G401 (cell line): ENCODE measurements around the gene KRTAP9-2. TPM values are rescaled to one million over a fixed set of nuclear protein-coding genes. Genes with fewer than 3 reads are reported as not detected.
"Not testable (repeated sequence)": the region's sequence is repeated elsewhere in the genome, so short reads cannot be mapped to it uniquely, and the experiment has no call there.

ENCODE experiments used
- DNase-seq: peaks from one replicate; pipeline ENCODE4 v3.0.0-alpha.2; 2015; ENCODE audit warnings: low spot score
- in situ Hi-C: cut with HindIII; loops from 2 replicates; pipeline ENCODE4 v1.10.0; 2016; ENCODE audit warnings: low sequenced_read_pairs, mixed read lengths
- total RNA-seq: library from RNA; depleted of rRNA; stranded (reverse); fragments of >200 nt; shearing (Covaris generic); gene quantifications from 2 replicates; pipeline ENCODE4 v1.2.3, GENCODE V29; 2014

KRTAP9-2 gene
- total RNA-seq, 1 experiment from 2014 or later, result not detected

DNA sequence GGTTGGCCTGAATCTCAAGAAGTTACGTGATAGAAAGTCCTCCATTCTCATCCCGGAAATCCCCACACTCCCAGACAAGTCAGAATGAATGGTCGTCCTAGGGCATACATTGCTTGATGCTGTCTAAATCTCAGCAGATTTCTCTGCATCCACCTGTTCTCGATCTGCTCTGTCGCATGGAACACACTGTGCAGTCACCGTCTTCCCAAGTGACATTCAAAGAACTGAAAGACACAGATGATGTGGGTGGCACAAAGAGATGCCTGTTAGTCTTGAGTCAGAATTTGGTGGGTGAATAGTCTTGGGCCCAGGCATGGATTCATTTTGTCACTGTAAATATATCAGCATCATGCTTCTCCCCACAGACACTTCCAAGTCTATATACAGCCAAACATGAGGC, 5.3 kb downstream of the KRTAP9-2 start:
- in situ Hi-C loops, result no loop called here

DNA sequence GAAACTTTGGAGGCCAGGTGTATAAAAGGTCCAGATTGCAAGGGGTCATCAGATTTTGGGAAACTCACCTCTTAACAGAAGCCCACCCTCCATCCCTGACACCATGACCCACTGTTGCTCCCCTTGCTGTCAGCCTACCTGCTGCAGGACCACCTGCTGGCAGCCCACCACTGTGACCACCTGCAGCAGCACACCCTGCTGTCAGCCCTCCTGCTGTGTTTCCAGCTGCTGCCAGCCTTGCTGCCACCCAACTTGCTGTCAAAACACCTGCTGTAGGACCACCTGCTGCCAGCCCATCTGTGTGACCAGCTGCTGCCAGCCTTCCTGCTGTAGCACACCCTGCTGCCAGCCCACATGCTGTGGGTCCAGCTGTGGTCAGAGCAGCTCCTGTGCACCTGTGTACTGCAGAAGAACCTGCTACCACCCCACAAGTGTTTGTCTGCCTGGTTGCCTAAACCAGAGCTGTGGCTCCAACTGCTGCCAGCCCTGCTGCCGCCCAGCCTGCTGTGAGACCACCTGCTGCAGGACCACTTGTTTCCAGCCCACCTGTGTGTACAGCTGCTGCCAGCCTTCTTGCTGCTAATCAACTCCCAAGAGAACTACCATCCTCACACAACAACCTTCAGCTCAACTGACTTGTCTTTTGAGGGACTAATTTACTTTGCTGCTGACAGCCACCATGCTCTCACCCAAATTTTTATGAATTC, 6.1 kb downstream of the KRTAP9-2 start, which contains the start of gene KRTAP9-3:
KRTAP9-3 (plus strand) TSS at position 51 of the 707 bp plus-strand sequence; CDS start at position 104, 53 bp downstream.
- in situ Hi-C loops, DNase-seq: not testable (repeated sequence)

More for the DNA sequence above, 5.3 kb downstream of the KRTAP9-2 start:
- no peak for DNase-seq

DNA sequence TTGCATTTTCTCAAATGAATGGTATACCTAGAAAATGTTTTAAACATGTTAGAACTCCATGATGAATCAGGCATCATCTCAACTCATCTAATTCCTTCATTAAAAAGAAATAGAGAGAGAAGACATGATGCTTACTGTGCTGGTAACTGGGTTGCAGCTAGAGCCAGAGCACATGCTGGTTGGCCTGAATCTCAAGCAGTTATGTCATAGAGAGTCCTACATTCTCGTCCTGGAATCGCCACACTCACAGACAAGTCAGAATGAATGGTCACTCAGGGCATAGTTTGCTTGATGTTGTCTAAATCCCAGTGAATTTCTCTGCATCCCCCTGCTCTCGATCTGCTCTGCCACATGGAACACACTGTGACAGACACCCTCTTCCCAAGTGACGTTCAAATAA, 10.7 kb downstream of the KRTAP9-2 start:
- in situ Hi-C loops, result not testable (repeated sequence)
- DNase-seq, result peak; percentile 60

DNA sequence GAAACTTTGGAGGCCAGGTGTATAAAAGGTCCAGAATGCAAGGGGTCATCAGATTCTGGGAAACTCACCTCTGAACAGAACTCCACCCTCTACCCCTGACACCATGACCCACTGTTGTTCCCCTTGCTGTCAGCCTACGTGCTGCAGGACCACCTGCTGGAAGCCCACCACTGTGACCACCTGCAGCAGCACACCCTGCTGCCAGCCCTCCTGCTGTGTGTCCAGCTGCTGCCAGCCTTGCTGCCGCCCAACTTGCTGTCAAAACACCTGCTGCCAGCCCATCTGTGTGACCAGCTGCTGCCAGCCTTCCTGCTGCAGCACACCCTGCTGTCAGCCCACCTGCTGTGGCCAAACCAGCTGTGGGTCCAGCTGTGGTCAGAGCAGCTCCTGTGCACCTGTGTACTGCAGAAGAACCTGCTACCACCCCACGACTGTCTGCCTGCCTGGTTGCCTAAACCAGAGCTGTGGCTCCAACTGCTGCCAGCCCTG, 11.5 kb downstream of the KRTAP9-2 start, which contains the start of gene KRTAP9-8:
KRTAP9-8 (plus strand) TSS at position 51 of the 489 bp plus-strand sequence; CDS start at position 104, 53 bp downstream.
- in situ Hi-C loops, DNase-seq: not testable (repeated sequence)

DNA sequence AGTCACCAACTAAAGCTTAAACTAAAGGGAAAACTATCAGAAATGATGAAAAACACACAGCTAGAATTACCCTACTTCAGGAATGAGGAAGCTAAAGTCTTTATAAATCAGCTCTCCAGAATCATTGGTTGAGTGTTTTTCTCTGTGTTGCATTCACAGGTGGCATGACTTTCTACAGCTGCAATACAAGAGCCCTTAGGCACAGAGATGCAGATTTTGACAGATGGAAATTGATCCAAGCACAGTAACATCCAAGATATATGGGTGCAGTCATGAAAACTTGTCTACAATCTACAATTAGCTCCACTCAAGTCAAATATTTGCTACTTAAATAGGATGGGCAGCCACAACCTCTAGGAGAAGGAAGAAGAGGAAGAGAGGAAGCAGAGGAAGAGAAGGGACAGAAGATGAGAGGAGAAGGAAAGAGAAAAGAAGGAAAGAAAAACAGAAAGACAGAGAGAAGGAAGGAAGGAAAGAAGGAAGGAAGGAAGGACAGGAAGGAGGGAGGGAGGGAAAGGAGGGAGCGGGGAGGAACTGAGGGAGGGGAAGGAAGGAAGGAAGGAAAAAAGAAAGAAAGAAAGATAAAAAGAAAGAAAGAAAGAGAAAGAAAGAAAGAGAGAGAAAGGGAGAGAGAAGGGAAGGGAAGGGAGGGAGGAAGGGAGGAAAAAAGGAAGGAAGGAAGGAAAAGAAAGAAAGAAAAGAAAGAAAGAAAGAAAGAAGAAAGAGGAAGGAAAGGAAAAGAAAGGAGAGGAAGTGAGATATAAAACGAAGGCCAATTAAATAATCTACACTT, 20.7 kb downstream of the KRTAP9-2 start:
- in situ Hi-C loops, DNase-seq: not testable (repeated sequence)

DNA sequence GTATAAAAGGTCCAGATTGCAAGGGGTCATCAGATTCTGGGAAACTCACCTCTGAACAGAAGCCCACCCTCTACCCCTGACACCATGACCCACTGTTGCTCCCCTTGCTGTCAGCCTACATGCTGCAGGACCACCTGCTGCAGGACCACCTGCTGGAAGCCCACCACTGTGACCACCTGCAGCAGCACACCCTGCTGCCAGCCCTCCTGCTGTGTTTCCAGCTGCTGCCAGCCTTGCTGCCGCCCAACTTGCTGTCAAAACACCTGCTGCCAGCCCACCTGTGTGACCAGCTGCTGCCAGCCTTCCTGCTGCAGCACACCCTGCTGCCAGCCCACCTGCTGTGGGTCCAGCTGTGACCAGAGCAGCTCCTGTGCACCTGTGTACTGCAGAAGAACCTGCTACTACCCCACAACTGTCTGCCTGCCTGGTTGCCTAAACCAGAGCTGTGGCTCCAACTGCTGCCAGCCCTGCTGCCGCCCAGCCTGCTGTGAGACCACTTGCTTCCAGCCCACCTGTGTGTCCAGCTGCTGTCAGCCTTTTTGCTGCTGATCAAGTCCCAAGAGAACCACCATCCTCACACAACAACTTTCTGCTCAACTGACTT, 23.3 kb downstream of the KRTAP9-2 start, which contains the start of gene KRTAP9-4:
KRTAP9-4 (plus strand) TSS at position 51 of the 604 bp plus-strand sequence; CDS start at position 85, 34 bp downstream.
- in situ Hi-C loops, DNase-seq: not testable (repeated sequence)

DNA sequence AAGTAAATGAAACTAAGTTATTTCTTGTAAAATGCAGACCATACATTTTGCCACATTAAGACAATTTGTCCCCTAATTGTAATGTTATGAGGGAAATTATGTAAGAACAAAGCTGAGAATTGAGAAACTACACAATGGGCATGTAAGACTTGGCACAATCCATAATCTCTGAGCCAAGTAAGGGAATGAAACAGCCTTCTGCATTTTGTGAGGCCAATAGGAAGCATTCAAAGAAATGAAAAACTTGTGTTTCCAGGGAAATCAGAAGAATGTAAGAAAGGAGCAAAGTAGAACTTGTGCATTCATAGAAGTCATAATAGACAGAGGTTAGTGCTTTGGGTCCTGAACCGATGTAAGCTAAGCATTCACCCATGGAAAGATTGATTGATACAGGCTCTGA, 24.8 kb downstream of the KRTAP9-2 start:
- DNase-seq, result no peak
- in situ Hi-C loops, result no loop called here

DNA sequence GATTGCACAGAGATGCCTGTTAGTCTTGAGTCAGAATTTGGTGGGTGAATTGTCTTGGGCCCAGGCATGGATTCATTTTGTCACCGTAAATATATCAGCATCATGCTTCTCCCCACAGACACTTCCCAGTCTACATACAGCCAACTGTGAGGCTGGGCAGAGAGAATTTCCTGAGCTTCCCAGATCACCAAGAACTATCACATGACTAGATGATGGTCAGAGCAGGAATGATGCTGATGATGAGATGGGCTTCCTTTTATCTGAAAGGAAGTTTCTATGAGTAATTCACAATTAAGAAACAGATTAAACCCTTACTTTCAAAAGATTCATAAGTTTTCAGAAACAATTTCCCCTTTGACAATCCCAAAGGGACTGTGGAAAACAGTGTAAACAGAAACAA, 28.4 kb downstream of the KRTAP9-2 start:
- no peak for DNase-seq
- in situ Hi-C loops, result no loop called here

DNA sequence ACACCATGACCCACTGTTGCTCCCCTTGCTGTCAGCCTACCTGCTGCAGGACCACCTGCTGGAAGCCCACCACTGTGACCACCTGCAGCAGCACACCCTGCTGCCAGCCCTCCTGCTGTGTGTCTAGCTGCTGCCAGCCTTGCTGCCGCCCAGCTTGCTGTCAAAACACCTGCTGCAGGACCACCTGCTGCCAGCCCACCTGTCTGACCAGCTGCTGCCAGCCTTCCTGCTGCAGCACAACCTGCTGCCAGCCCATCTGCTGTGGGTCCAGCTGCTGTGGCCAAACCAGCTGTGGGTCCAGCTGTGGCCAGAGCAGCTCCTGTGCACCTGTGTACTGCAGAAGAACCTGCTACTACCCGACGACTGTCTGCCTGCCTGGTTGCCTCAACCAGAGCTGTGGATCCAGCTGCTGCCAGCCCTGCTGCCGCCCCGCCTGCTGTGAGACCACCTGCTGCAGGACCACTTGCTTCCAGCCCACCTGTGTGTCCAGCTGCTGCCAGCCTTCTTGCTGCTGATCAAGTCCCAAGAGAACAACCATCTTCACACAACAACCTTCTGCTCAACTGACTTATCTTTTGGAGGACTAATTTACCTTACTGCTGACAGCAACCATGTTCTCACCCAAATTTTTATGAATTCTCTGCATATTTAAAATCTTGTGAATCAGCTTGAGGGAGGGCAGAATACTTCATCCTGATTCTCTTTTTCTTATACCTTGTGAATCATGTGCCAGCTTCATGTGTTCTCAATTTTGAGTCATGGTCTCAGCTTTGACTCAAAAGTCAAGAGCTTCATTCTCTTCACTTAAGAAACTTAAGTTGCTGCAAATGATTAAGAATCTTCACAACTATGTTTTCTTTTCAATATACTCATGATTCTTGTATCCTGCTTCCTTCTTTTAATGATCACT, 29.2 kb downstream of the KRTAP9-2 start, which contains the start of gene KRTAP9-9:
KRTAP9-9 (plus strand) TSS at position 4 of the 910 bp plus-strand sequence.
- in situ Hi-C loops, DNase-seq: not testable (repeated sequence)

DNA sequence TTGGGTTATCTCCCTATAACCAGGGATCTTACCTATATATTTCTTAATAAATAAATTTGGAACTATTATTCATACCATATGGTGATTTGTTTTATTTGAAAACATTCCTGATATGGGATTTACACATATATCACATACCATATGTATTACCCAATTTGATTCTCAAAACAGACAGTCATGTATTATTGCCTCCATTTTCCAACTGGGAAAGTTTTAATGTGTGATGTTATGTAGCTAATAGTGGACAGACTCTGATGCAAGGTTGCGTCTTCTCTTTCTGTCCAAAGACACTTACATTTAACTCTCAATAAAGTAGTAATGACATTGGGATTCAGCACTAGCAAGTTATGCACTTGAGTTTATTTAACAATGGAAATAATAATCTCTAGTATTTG, 29.8 kb downstream of the KRTAP9-2 start:
- in situ Hi-C loops, result no loop called here
- DNase-seq, result no peak

DNA sequence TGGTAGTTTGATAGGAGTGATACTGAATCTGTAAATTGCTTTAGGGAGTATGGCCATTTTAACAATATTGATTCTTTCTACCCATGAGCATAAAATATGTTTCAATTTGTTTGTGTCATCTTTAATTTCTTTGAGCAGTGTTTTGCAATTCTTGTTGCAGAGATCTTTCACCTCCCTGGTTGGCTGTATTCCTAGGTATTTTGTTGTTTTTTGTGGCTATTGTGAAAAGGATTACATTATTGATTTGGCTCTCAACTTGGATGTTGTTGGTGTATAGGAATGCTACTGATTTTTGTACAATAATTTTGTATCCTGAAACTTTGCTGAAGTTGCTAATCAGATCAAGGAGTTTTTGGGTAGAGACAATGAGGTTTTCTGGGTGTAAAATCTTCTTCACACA, 32.0 kb downstream of the KRTAP9-2 start:
- in situ Hi-C loops, result no loop called here
- DNase-seq, result no peak

DNA sequence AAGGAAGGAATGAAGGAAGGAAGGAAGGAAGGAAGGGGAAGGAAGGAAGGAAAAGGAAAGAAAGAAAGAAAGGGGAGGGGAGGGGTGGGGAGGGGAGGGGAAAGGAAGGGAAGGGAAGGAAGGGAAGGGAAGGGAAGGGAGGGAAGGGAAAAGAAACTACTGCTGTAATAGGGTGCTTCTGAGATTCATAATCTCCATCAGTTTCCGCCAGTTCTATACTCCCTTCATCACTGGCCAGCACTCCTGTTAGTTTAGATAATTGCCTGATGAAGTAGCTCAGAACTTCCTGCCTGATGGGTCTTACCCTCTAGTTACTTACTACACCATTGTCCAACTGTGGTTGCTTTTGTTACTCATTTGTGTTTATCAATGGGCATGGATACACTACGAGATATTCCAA, 36.8 kb downstream of the KRTAP9-2 start:
- no peak for DNase-seq
- in situ Hi-C loops, result no loop called here

DNA sequence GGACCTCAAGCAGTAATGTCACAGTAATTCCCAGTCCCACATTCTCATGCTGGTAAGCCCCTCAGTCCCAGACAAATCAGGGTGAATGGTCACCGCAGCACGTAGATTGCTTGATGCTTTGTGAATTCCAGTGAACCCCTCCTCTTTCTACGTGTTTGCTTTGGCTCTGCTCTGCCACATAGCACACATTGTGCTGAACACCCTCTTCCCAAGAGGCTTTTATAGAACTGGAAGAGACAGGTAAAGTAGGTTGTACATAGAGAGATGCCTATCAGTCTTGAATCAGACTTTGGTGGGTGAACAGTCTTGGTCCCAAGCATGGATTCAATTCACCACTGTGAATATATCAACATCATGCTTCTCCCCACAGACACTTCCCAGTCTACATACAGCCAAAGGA, 38.2 kb downstream of the KRTAP9-2 start:
- in situ Hi-C loops, result no loop called here
- no peak for DNase-seq

DNA sequence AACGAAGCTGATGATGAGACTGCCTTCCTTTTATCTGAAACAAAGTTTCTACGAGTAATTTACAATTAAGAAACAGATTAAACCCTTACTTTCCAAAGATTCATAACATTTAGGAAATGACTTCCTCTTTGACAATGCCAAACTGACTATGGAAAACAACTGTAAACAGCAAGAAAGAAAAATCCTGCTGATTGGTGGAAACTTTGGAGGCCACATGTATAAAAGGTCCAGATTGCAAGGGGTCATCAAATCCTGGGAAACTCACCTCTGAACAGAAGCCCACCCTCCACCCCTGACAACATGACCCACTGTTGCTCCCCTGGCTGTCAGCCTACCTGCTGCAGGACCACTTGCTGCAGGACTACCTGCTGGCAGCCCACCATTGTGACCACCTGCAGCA, 38.6 kb downstream of the KRTAP9-2 start, which contains the start of gene KRTAP9-6:
KRTAP9-6 (plus strand) TSS at position 301 of the 400 bp plus-strand sequence; CDS start at position 301, 0 bp downstream.
- in situ Hi-C loops, result no loop called here
- DNase-seq, result no peak

DNA sequence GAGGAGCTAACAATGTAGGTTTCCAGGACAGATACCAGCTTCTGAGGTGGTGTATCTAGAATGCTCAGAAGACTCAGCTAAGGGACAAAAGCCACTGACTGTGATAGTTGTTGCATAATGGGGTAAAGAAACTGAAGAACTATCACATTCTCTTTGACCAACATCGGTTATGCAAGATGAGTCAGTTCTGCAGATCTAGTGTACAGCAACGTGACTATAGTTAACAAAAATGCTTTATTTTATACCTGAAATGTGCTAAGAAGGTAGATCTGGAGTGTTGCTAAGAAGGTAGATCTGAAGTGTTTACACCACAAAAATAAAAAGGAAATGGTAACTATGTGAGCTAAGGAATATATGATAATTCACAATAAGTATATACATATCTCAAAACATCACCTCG, 41.3 kb downstream of the KRTAP9-2 start:
- DNase-seq, result no peak
- in situ Hi-C loops, result no loop called here

DNA sequence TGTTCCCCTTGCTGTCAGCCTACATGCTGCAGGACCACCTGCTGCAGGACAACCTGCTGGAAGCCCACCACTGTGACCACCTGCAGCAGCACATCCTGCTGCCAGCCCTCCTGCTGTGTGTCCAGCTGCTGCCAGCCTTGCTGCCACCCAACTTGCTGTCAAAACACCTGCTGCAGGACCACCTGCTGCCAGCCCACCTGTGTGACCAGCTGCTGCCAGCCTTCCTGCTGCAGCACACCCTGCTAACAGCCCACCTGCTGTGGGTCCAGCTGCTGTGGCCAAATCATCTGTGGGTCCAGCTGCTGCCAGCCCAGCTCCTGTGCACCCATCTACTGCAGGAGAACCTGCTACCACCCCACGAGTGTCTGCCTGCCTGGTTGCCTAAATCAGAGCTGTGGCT, 44.9 kb downstream of the KRTAP9-2 start:
- DNase-seq, in situ Hi-C loops: not testable (repeated sequence)

DNA sequence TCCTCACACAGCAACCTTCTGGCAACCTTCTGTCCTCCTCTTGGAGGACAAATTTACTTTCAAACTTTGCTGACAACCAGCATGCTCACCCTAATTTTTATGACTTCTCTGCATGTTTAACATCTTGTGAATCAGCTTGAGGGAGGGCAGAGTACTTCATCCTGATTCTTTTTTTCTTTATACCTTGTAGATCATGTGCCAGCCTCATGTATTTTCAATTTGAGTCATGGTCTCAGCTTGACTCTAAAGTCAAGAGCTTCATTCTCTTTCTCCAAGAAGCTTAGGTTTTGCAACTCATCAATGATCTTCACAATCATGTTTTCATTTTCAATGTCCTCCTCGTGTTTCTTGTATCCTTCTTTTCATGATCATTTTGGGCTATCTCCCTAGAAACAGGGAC, 45.4 kb downstream of the KRTAP9-2 start:
- no peak for DNase-seq
- in situ Hi-C loops, result no loop called here

DNA sequence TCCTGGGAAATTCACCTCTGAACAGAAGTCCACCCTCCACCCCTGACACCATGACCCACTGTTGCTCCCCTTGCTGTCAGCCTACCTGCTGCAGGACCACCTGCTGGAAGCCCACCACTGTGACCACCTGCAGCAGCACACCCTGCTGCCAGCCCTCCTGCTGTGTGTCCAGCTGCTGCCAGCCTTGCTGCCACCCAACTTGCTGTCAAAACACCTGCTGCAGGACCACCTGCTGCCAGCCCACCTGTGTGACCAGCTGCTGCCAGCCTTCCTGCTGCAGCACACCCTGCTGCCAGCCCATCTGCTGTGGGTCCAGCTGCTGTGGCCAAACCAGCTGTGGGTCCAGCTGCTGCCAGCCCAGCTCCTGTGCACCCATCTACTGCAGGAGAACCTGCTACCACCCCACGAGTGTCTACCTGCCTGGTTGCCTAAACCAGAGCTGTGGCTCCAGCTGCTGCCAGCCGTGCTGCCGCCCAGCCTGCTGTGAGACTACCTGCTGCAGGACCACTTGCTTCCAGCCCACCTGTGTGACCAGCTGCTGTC, 49.3 kb downstream of the KRTAP9-2 start, which contains the start of gene KRTAP9-7:
KRTAP9-7 (plus strand) TSS at position 51 of the 543 bp plus-strand sequence; CDS start at position 51, 0 bp downstream.
- in situ Hi-C loops, DNase-seq: not testable (repeated sequence)
